ENCODE results near the gene ENTHD1. TPM values are rescaled to one million over a fixed set of nuclear protein-coding genes. Genes with fewer than 3 reads are reported as not detected.

ENTHD1 gene
- total RNA-seq, 4 donors from 2014 or later, result not detected

- no peaks in the 10 kb centered on the region for H3K36me3 ChIP-seq
- TF ChIP-seq, protein P1, sequence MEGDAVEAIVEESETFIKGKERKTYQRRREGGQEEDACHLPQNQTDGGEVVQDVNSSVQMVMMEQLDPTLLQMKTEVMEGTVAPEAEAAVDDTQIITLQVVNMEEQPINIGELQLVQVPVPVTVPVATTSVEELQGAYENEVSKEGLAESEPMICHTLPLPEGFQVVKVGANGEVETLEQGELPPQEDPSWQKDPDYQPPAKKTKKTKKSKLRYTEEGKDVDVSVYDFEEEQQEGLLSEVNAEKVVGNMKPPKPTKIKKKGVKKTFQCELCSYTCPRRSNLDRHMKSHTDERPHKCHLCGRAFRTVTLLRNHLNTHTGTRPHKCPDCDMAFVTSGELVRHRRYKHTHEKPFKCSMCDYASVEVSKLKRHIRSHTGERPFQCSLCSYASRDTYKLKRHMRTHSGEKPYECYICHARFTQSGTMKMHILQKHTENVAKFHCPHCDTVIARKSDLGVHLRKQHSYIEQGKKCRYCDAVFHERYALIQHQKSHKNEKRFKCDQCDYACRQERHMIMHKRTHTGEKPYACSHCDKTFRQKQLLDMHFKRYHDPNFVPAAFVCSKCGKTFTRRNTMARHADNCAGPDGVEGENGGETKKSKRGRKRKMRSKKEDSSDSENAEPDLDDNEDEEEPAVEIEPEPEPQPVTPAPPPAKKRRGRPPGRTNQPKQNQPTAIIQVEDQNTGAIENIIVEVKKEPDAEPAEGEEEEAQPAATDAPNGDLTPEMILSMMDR (IDR thresholded peaks at IDR 0.05), result peak in 2 of 6 experiments; percentile 41 to 46
- no peak for TF ChIP-seq POLR2A (IDR thresholded peaks at IDR 0.05)
- no peaks in the 10 kb centered on the region for H3K4me1 ChIP-seq
- DNase-seq, result peak in 1 of 3 donors; percentile 63
- H3K27me3 ChIP-seq, result no peaks in the 10 kb centered on the region
- H3K27ac ChIP-seq, result no peak overlapping the region
- no peaks in the 10 kb centered on the region for H3K9me3 ChIP-seq
- no peak overlapping the region for H3K4me3 ChIP-seq
These were observed 85.5 kb downstream of the ENTHD1 start for GRCh38 chr22:39808081-39808480.

DNA sequence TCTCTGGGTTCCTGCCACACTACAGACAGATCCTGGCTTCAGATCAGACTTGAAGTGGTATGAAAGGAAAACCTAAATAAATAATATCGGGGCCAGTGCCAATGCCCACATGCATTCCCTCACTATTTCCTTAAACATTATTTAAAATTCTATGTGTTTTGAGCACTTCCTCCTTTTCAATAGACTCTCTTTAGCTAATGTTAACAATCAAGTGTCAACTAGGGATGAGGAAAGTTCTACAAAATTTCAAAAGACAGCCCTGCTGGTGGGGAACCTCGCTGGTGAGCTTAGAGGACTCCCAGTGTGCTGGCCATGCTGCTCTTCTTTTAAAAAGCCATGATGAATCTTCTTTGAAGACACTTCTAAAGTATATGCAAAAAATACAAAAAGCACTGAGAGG, 87.5 kb downstream of the ENTHD1 start:
- TF ChIP-seq POLR2A (IDR thresholded peaks at IDR 0.05), result no peak
- TF ChIP-seq, protein P1 (IDR thresholded peaks at IDR 0.05), result no peak
- peaks cover 0 to 8% (median 0%) of the 10 kb centered on the region in 4 donors for H3K4me1 ChIP-seq
- H3K36me3 ChIP-seq, result no peaks in the 10 kb centered on the region
- no peak overlapping the region for H3K27ac ChIP-seq
- no peaks in the 10 kb centered on the region for H3K27me3 ChIP-seq
- no peak for DNase-seq
- H3K4me3 ChIP-seq, result no peak overlapping the region
- no peaks in the 10 kb centered on the region for H3K9me3 ChIP-seq

DNA sequence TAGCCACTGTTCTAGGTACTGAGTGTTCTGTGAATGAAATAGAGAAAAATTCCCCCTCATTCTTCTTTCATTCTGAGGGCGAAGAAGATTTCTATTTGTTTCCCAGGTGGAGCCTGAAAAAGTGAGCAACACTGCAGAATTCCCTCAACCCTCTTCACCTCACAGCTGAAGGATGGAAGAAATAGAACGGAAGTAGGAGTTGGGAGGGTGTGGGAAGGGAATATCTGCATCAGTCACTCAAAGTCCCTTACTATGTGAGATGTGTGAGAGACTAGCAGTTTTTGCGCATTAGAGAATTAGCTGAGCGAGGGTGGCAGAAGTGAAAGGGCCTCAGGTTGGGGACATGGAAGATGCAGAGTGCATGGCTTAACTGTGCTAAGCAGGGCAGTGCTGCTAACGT, 88.4 kb downstream of the ENTHD1 start:
- DNase-seq, result no peak
- Histone ChIP-seq H3K9me3 (no peaks in the 10 kb centered on the region), H3K27me3 (no peaks in the 10 kb centered on the region), H3K27ac (no peak overlapping the region), H3K4me1 (peaks cover 0 to 8% (median 0%) of the 10 kb centered on the region in 4 donors), H3K36me3 (no peaks in the 10 kb centered on the region), H3K4me3 (no peak overlapping the region)
- TF ChIP-seq POLR2A (IDR thresholded peaks at IDR 0.05), result no peak
- TF ChIP-seq, protein P1 (IDR thresholded peaks at IDR 0.05), result no peak

GRCh38 chr22:39802682-39803081, 90.9 kb downstream of the ENTHD1 start:
- H3K27ac ChIP-seq, result peak overlapping the region in 1 of 4 donors; percentile 6
- TF ChIP-seq POLR2A (IDR thresholded peaks at IDR 0.05), result no peak
- TF ChIP-seq, protein P1 (IDR thresholded peaks at IDR 0.05), result no peak
- H3K9me3 ChIP-seq, result peaks cover 0 to 3% (median under 1%) of the 10 kb centered on the region in 4 donors
- H3K4me1 ChIP-seq, result peaks cover 0 to 8% (median 0%) of the 10 kb centered on the region in 4 donors
- no peaks in the 10 kb centered on the region for H3K36me3 ChIP-seq
- no peak overlapping the region for H3K4me3 ChIP-seq
- DNase-seq, result peak in 1 of 3 donors; percentile 63
- H3K27me3 ChIP-seq, result no peaks in the 10 kb centered on the region

DNA sequence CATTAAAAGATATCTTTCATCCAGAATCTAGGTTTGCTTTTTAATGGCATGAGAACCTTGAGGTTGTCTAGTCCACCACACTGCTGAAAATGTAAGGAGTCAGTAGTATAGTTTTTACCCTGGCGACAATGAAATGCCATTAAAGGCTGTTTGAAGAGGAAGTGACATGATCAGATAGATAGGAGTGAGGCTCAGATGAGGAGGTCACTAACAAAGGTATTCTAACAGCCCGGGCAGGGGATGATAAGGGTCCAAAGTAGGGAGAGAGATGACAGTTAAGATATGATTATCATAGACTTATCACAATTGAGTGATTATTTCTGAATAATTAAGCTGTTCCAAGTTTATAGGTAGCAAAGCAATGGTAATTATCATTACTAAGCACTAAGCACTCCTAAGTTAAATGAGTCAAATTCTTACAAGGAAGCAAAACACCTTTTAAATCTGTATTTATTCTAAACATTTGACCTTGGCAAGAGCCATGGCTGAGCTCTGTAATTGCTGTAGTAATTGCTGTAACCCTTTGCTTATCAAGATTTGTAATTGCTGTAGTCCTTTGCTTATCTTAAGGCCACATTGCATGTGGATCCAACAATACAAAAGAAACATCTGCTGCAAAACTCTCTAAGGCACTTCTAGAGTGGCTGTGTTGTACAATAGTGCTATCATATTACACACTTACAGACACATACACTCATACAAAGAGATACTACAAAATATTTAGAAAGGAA, 92.6 kb downstream of the ENTHD1 start:
- H3K27me3 ChIP-seq, result no peaks in the 10 kb centered on the region
- DNase-seq, result peak in 1 of 3 donors; percentile 55
- TF ChIP-seq, protein P1 (IDR thresholded peaks at IDR 0.05), result peak in 1 of 6 experiments; percentile 2
- no peak for TF ChIP-seq POLR2A (IDR thresholded peaks at IDR 0.05)
- no peaks in the 10 kb centered on the region for H3K36me3 ChIP-seq
- no peak overlapping the region for H3K4me3 ChIP-seq
- H3K27ac ChIP-seq, result peak overlapping the region in 1 of 4 donors; percentile 23
- peaks cover 0 to 11% (median 4%) of the 10 kb centered on the region in 4 donors for H3K9me3 ChIP-seq
- H3K4me1 ChIP-seq, result peaks cover 0 to 8% (median 0%) of the 10 kb centered on the region in 4 donors

Measured in Peyer's patch (tissue), 4 donors.